Ovary (tissue), 9 donors: ENCODE results near the gene MED14. TPM values are rescaled to one million over a fixed set of nuclear protein-coding genes. Genes with fewer than 3 reads are reported as not detected.
A peak's percentile ranks its signal among the peaks of the same experiment; 100 is the strongest.

Source experiments
- DNase-seq, 5 donors: peaks; one replicate each; pipeline ENCODE4 v3.0.0-alpha.2; 2019 to 2020
- H3K27ac ChIP-seq, 2 donors: fragments of 200-600 bp; one replicate each; pipeline versions ENCODE4 v1.5.1 to v1.8.0; 2019 to 2022
- H3K27me3 ChIP-seq: fragments of 200-600 bp; one replicate; pipeline ENCODE4 v1.8.0; 2022
- H3K36me3 ChIP-seq: fragments of 200-600 bp; sonication (generic); one replicate; pipeline ENCODE4 v1.5.1; 2019
- H3K4me1 ChIP-seq: one replicate; pipeline ENCODE4 v1.8.1; 2013; ENCODE audit warnings: mild to moderate bottlenecking, moderate library complexity; ENCODE audit not compliant: insufficient read depth
- H3K4me3 ChIP-seq: fragments of 200-600 bp; sonication (generic); one replicate; pipeline ENCODE4 v1.5.1; 2017
- H3K9me3 ChIP-seq, 2 donors: fragments of 200-600 bp in 1 of 2; sonication (generic) in 1 of 2; one replicate each; pipeline versions ENCODE4 v1.5.1 to v1.8.1; 2013 to 2019; ENCODE audit warnings: mild to moderate bottlenecking in 1 of 2, moderate library complexity in 1 of 2
- CTCF ChIP-seq, 3 donors: fragments of 450-650 bp in 2 of 3; fragments of 200-600 bp in 1 of 3; IDR thresholded peaks; one replicate each; pipeline versions ENCODE4 v1.5.1 to v1.8.0; 2016 to 2022; ENCODE audit warnings: antibody characterized with exemption in 3 of 3, mild to moderate bottlenecking in 1 of 3
- EP300 ChIP-seq: sonication (generic); formaldehyde crosslinking; IDR thresholded peaks from one replicate; pipeline ENCODE4 v1.6.1; 2017; ENCODE audit warnings: antibody characterized with exemption
- POLR2A ChIP-seq: fragments of 450-650 bp; IDR thresholded peaks from one replicate; pipeline ENCODE4 v1.6.1; 2017; ENCODE audit warnings: antibody characterized with exemption, mild to moderate bottlenecking, moderate library complexity
- WGBS, 3 donors: extraction: QIAGEN DNeasy Blood & Tissue Kit in 1 of 3; methylation state at CpG; one replicate each; pipeline versions ENCODE4 v1.1.5 to v1.1.7; 2013 to 2017; 5-methylcytosine and 5-hydroxymethylcytosine counted together
- intact Hi-C, 4 donors: fragments of 100-400 bp; cut with DNase I; formaldehyde crosslinking; loops; one replicate each; pipeline versions ENCODE4 v1.11.0 to v1.15.1; 2022 to 2023
- polyA plus RNA-seq, 2 donors: library from polyadenylated mRNA; stranded (reverse); fragments of 200-250 nt in 1 of 2; fragments of 350-450 nt in 1 of 2; fragmentation: Illumina TruSeq in 1 of 2; extraction: RNeasy Lipid Tissue Mini Kit (QIAGEN cat#74804) in 1 of 2; gene quantifications; one replicate each; pipeline ENCODE4 v1.2.3, GENCODE V29; 2013 to 2014
- total RNA-seq, 7 donors: library from RNA; depleted of rRNA in 2 of 7; stranded (reverse); fragments of >200 nt in 2 of 7; fragmentation: NEBNext Ultra II Directional in 3 of 7; extraction: Animal tissue kit (Norgen Biotek cat#: 25700) in 3 of 7; gene quantifications; one replicate each; pipeline versions ENCODE4 v1.1.0 to v1.2.4, GENCODE V29; 2016 to 2023
- donor health status: DM: no; HTN: no; CAD: no; lungs with moderate emphysema.
- donor health status: DM: no; HTN: no; CAD: no.
- donor health status: Bipolar disorder and iron deficiency.
- donor health status: DM: yes; HTN: yes; CAD: no.
- donor health status: DM: no; HTN: no; CAD: no.
- donor health status: DM: yes; HTN: yes; CAD: no.

Gene MED14
- total and polyA plus RNA-seq, 9 donors: 12.1 to 41.5 (median 33.1) TPM

- intact Hi-C loops: loop anchor here in 2 of 4 donors (5.0 to 10.0 kb wide), 3 partner anchors 141 to 599 kb away; no protein-coding TSS in a partner anchor
- Histone ChIP-seq H3K36me3 (no peaks in the 10 kb centered on the region), H3K9me3 (no peaks in the 10 kb centered on the region), H3K27ac (no peak overlapping the region), H3K4me3 (no peak overlapping the region), H3K27me3 (no peaks in the 10 kb centered on the region), H3K4me1 (no peaks in the 10 kb centered on the region)
- no peak for TF ChIP-seq CTCF (IDR thresholded peaks at IDR 0.05)
- TF ChIP-seq POLR2A: no peak
- no peak for TF ChIP-seq EP300
- DNase-seq: no peak
- WGBS, 3 donors: 46 to 63% (median 51%) methylated on average over 2 of the region's 2 CpGs
These were observed 81.8 kb downstream of the MED14 start for GRCh38 chrX:40653535-40653934.

GRCh38 chrX:40652664-40653063 lies 82.7 kb downstream of the MED14 start:
- Histone ChIP-seq H3K36me3 (no peaks in the 10 kb centered on the region), H3K4me1 (no peaks in the 10 kb centered on the region), H3K27ac (no peak overlapping the region), H3K9me3 (no peaks in the 10 kb centered on the region), H3K4me3 (no peak overlapping the region), H3K27me3 (no peaks in the 10 kb centered on the region)
- DNase-seq: no peak
- TF ChIP-seq POLR2A (no peak), CTCF (IDR thresholded peaks at IDR 0.05) (no peak), EP300 (no peak)
- intact Hi-C loops: loop anchor here in 2 of 4 donors (5.0 to 10.0 kb wide), 3 partner anchors 142 to 600 kb away; no protein-coding TSS in a partner anchor
- WGBS, 3 donors: 82 to 86% (median 83%) methylated on average over 1 of the region's 1 CpG

- Histone ChIP-seq H3K4me3 (no peak overlapping the region), H3K9me3 (no peaks in the 10 kb centered on the region), H3K4me1 (no peaks in the 10 kb centered on the region), H3K27me3 (no peaks in the 10 kb centered on the region), H3K36me3 (no peaks in the 10 kb centered on the region), H3K27ac (no peak overlapping the region)
- WGBS, 3 donors: 1 to 2% (median 1%) methylated on average over 3 of the region's 3 CpGs
- intact Hi-C loops: loop anchor here in 2 of 4 donors (5.0 to 10.0 kb wide), 3 partner anchors 143 to 601 kb away; no protein-coding TSS in a partner anchor
- TF ChIP-seq CTCF (IDR thresholded peaks at IDR 0.05) (peak; percentile 81 to 85 (median 84)), EP300 (no peak)
- DNase-seq: peak; percentile 64 to 80 (median 67)
These were observed 83.6 kb downstream of the MED14 start for GRCh38 chrX:40651620-40652223.

GRCh38 chrX:40647307-40648197 lies 87.8 kb downstream of the MED14 start, which contains the start of gene CXorf38:
TSS of gene CXorf38 (minus strand) at chrX:40647561. CDS start at chrX:40647520, 41 bp downstream.
- intact Hi-C loops: no loop called here
- 2 to 4% (median 4%) methylated on average over 36 to 66 of the region's 66 CpGs for WGBS, 3 donors

More at GRCh38 chrX:40647307-40648197, 87.8 kb downstream of the MED14 start, which contains the start of gene CXorf38:
- Histone ChIP-seq H3K27ac (peak within 1 kb of the TSS in 1 of 2 donors; percentile 69), H3K9me3 (no peaks in the 10 kb centered on the region), H3K27me3 (no peaks in the 10 kb centered on the region), H3K4me3 (peak within 1 kb of the TSS; percentile 89), H3K4me1 (peaks cover 6% of the 10 kb centered on the region), H3K36me3 (no peaks in the 10 kb centered on the region)
- DNase-seq: peak; percentile 94 to 99 (median 97)
- TF ChIP-seq CTCF (IDR thresholded peaks at IDR 0.05) (no peak), EP300 (no peak), POLR2A (peak; percentile 48)
